Upper lobe of left lung (tissue), 6 donors: ENCODE measurements around the gene MICOS13. TPM values are rescaled to one million over a fixed set of nuclear protein-coding genes. Genes with fewer than 3 reads are reported as not detected.

ENCODE experiments used
- ATAC-seq, 2 donors: fragments of 200-7000 bp; cut with Tn5 transposase; one replicate each; pipeline ENCODE4 v1.9.1; 2022; ENCODE audit warnings: mild to moderate bottlenecking in 2 of 2, moderate library complexity in 2 of 2; ENCODE audit not compliant: low FRiP score in 2 of 2
- DNase-seq, 2 donors: peaks; one replicate each; pipeline ENCODE4 v3.0.0-alpha.2; 2019 to 2020
- H3K27ac ChIP-seq, 4 donors: fragments of 200-600 bp; sonication (generic); one replicate each; pipeline ENCODE4 v1.5.1; 2016 to 2019
- H3K27me3 ChIP-seq, 4 donors: fragments of 200-600 bp; sonication (generic); one replicate each; pipeline ENCODE4 v1.5.1; 2017 to 2019
- H3K36me3 ChIP-seq, 4 donors: fragments of 200-600 bp; sonication (generic); one replicate each; pipeline ENCODE4 v1.5.1; 2016 to 2019
- H3K4me1 ChIP-seq, 4 donors: fragments of 200-600 bp; sonication (generic); one replicate each; pipeline ENCODE4 v1.5.1; 2018 to 2019
- H3K4me3 ChIP-seq, 4 donors: fragments of 200-600 bp; sonication (generic); one replicate each; pipeline ENCODE4 v1.5.1; 2017 to 2019; ENCODE audit warnings: mild to moderate bottlenecking in 2 of 4, moderate library complexity in 1 of 4
- H3K9me3 ChIP-seq, 4 donors: fragments of 200-600 bp; sonication (generic); one replicate each; pipeline ENCODE4 v1.5.1; 2018 to 2019
- EP300 ChIP-seq, 4 donors: sonication (generic); formaldehyde crosslinking; IDR thresholded peaks; one replicate each; pipeline ENCODE4 v1.5.1; 2017; ENCODE audit warnings: antibody characterized with exemption in 4 of 4, control low read depth in 2 of 4
- POLR2A ChIP-seq, 4 donors: fragments of 450-650 bp; IDR thresholded peaks; one replicate each; pipeline ENCODE4 v1.5.1; 2016 to 2017; ENCODE audit warnings: antibody characterized with exemption in 4 of 4, mild to moderate bottlenecking in 2 of 4
- POLR2AphosphoS5 ChIP-seq, 2 donors: sonication (generic); formaldehyde crosslinking; IDR thresholded peaks; one replicate each; pipeline ENCODE4 v1.5.1; 2017; ENCODE audit warnings: antibody characterized with exemption in 2 of 2
- WGBS, 2 donors: methylation state at CpG; one replicate each; pipeline ENCODE4 v1.1.5; 2017 to 2018; 5-methylcytosine and 5-hydroxymethylcytosine counted together
- total RNA-seq, 6 donors: library from RNA; depleted of rRNA in 4 of 6; stranded (reverse); fragments of >200 nt in 4 of 6; gene quantifications; one replicate each; pipeline versions ENCODE4 v1.1.0 to v1.2.1, GENCODE V29; 2016 to 2021
- TF ChIP-seq, protein P1 (sequence below), 6 experiments: fragments of 450-650 bp in 4 of 6; fragments of 200-600 bp in 2 of 6; sonication (generic) in 2 of 6; IDR thresholded peaks; one replicate each; pipeline ENCODE4 v1.5.1; 2016 to 2019; ENCODE audit warnings: antibody characterized with exemption in 6 of 6
- donor health status: DM: no; HTN: no; CAD: no; lungs with moderate emphysema.
- donor health status: DM: no; HTN: yes; CAD: no; lungs with severe emphysema.

MICOS13 gene
- total RNA-seq, 6 donors from 2014 or later, result 19.1 to 63.2 (median 34.2) TPM

DNA sequence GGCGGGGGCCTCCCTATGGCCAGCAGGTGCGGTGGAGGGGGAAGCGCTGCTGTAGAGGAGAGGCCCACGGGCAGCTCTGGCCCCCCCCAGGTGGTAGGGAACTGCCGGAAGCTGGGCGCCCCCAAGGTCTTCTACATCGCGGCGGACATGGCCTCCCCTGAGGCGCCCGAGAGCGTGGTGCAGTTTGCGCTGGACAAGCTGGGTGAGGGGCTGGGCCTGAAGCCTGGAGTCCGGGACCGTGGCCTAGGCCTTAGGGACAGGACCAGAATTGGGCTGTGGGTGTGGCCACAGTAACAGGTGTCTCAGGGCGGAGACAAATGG, 6.0 kb upstream of the MICOS13 start:
- 25 to 32% methylated on average over 12 to 16 of the region's 16 CpGs for WGBS, 2 donors
- ATAC-seq (no peak), DNase-seq (no peak)
- Histone ChIP-seq H3K4me3 (peak overlapping the region in 3 of 4 donors; percentile 50 to 72 (median 67)), H3K27ac (peak overlapping the region; percentile 78 to 83 (median 80)), H3K36me3 (no peaks in the 10 kb centered on the region), H3K9me3 (no peaks in the 10 kb centered on the region), H3K4me1 (peaks cover 14 to 31% (median 22%) of the 10 kb centered on the region in 4 donors), H3K27me3 (no peaks in the 10 kb centered on the region)
- TF ChIP-seq POLR2A (IDR thresholded peaks at IDR 0.05), result no peak
- TF ChIP-seq EP300 (IDR thresholded peaks at IDR 0.05), result no peak
- TF ChIP-seq POLR2AphosphoS5 (IDR thresholded peaks at IDR 0.05), result no peak
- TF ChIP-seq, protein P1, sequence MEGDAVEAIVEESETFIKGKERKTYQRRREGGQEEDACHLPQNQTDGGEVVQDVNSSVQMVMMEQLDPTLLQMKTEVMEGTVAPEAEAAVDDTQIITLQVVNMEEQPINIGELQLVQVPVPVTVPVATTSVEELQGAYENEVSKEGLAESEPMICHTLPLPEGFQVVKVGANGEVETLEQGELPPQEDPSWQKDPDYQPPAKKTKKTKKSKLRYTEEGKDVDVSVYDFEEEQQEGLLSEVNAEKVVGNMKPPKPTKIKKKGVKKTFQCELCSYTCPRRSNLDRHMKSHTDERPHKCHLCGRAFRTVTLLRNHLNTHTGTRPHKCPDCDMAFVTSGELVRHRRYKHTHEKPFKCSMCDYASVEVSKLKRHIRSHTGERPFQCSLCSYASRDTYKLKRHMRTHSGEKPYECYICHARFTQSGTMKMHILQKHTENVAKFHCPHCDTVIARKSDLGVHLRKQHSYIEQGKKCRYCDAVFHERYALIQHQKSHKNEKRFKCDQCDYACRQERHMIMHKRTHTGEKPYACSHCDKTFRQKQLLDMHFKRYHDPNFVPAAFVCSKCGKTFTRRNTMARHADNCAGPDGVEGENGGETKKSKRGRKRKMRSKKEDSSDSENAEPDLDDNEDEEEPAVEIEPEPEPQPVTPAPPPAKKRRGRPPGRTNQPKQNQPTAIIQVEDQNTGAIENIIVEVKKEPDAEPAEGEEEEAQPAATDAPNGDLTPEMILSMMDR (IDR thresholded peaks at IDR 0.05), result no peak

- Histone ChIP-seq H3K4me1 (peaks cover 18 to 28% (median 22%) of the 10 kb centered on the region in 4 donors), H3K36me3 (no peaks in the 10 kb centered on the region), H3K9me3 (no peaks in the 10 kb centered on the region), H3K4me3 (no peak overlapping the region), H3K27ac (no peak overlapping the region), H3K27me3 (no peaks in the 10 kb centered on the region)
- DNase-seq (peak in 1 of 2 donors; percentile 63), ATAC-seq (no peak)
- TF ChIP-seq, protein P1 (IDR thresholded peaks at IDR 0.05), result no peak
- TF ChIP-seq EP300 (IDR thresholded peaks at IDR 0.05) (no peak), POLR2AphosphoS5 (IDR thresholded peaks at IDR 0.05) (no peak), POLR2A (IDR thresholded peaks at IDR 0.05) (no peak)
- 91 to 96% methylated on average over 14 to 17 of the region's 22 CpGs for WGBS, 2 donors
Measured at GRCh38 chr19:5684694-5685430, 4.5 kb upstream of the MICOS13 start.

DNA sequence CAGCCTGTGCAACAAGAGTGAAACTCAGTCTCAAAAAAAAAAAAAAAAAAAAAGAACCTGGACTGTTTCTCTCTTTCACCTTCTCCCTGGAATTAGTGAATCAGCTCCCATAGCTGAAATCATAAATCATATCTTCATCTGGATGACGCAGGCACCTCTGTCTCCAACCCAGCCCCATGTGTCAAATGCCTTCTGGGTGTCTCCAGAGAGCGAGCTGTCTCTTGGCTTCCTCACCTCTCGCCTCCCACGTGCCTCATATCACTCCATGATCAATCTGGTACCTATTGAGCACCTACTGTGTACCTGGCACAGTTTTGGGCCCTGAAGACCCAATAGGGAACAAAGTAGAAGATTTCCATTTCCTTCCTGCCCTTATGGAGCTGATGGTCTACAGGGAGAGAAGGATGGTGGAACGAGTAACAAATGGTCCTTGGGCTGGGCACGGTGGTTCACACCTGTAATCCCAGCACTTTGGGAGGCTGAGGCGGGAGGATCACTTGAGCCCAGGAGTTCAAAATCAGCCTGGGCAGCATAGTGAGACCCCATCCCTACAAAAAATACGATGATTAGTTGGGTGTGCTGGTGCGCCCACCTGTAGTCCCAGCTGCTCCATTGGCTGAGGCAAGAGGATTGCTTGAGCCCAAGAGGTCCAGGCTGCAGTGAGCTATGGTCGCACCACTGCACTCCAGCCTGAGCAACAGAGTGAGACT, 3.0 kb upstream of the MICOS13 start:
- H3K27ac ChIP-seq, result no peak overlapping the region
- H3K9me3 ChIP-seq, result no peaks in the 10 kb centered on the region
- no peaks in the 10 kb centered on the region for H3K36me3 ChIP-seq
- ATAC-seq, result no peak
- H3K4me3 ChIP-seq, result no peak overlapping the region
- H3K4me1 ChIP-seq, result peaks cover 24 to 34% (median 30%) of the 10 kb centered on the region in 4 donors
- no peak for DNase-seq
- H3K27me3 ChIP-seq, result no peaks in the 10 kb centered on the region
- TF ChIP-seq POLR2AphosphoS5 (IDR thresholded peaks at IDR 0.05) (no peak), POLR2A (IDR thresholded peaks at IDR 0.05) (no peak), EP300 (IDR thresholded peaks at IDR 0.05) (no peak)
- TF ChIP-seq, protein P1 (IDR thresholded peaks at IDR 0.05), result no peak
- 92 to 98% methylated on average over 10 of the region's 10 CpGs for WGBS, 2 donors

DNA sequence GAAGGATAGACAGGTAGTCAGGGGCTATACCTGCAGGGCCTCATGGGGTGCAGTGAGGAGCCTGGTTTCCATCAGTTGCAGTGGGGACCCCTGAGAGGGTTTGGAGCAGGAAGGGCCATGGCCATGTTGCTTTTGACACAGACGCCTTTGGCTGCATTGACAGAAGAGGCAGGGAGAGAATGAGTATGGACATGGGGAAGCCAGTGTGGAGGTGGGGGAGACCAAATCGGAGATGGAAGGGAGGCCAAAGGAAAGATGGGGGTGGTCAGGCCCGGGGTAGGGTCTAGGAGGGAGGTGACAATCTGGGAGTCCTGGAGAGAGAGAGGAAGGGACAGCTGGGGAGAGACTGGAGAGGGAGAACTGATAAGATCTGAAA, 1.8 kb upstream of the MICOS13 start:
- ATAC-seq (no peak), DNase-seq (no peak)
- 83 to 92% methylated on average over 3 of the region's 3 CpGs for WGBS, 2 donors
- H3K27me3 ChIP-seq, result no peaks in the 10 kb centered on the region
- no peak for TF ChIP-seq POLR2AphosphoS5 (IDR thresholded peaks at IDR 0.05)
- no peak for TF ChIP-seq POLR2A (IDR thresholded peaks at IDR 0.05)
- H3K9me3 ChIP-seq, result no peaks in the 10 kb centered on the region
- peaks cover 0 to 5% (median 0%) of the 10 kb centered on the region in 4 donors for H3K36me3 ChIP-seq
- peaks cover 21 to 27% (median 24%) of the 10 kb centered on the region in 4 donors for H3K4me1 ChIP-seq
- no peak overlapping the region for H3K27ac ChIP-seq
- no peak overlapping the region for H3K4me3 ChIP-seq

DNA sequence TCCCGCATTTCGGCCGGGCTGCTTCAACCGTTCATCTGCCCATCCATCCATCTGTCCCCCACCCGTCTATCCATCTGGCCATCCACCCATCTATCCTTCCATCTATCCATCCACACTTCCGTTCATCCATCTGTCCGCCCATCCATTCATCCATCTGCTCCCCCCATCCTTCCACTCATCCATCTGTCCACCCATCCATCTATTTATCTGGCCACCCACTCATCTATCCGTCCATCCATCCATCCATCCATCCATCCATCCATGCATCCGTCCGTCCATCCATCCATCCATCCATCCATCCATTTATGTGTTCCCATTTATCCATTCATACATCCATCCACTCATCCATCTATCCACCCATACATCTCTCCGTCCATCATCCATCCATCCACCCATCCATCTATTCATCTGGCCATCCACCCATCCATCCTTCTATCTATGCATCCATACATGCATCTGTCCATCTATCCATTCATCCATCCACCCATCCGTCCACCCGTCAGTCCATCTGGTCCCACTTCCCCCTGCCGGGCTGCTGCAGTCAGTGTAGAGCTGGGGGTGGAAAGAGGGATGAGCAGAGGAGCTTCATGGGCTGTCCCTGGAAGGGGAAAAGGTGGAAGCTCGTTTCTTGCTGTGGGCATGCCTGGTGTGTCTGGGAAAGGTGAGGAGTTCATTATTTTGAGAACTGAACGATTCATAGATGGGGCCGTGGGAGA, 1.2 kb upstream of the MICOS13 start:
- no peaks in the 10 kb centered on the region for H3K27me3 ChIP-seq
- no peaks in the 10 kb centered on the region for H3K9me3 ChIP-seq
- H3K27ac ChIP-seq, result peak overlapping the region in 2 of 4 donors; percentile 92 to 96
- no peak for DNase-seq
- peaks cover 20 to 27% (median 23%) of the 10 kb centered on the region in 4 donors for H3K4me1 ChIP-seq
- 63 to 78% methylated on average over 14 to 17 of the region's 17 CpGs for WGBS, 2 donors
- no peak for ATAC-seq
- peak overlapping the region; percentile 51 to 99 (median 86) for H3K4me3 ChIP-seq
- peaks cover 0 to 5% (median 0%) of the 10 kb centered on the region in 4 donors for H3K36me3 ChIP-seq
- TF ChIP-seq POLR2AphosphoS5 (IDR thresholded peaks at IDR 0.05) (no peak), EP300 (IDR thresholded peaks at IDR 0.05) (no peak), POLR2A (IDR thresholded peaks at IDR 0.05) (no peak)
- TF ChIP-seq, protein P1 (IDR thresholded peaks at IDR 0.05), result no peak
